ENCODE data around the gene MRC2.
"Not testable (repeated sequence)": the region's sequence is repeated elsewhere in the genome, so short reads cannot be mapped to it uniquely, and the experiment has no call there.

MRC2 gene

GRCh38 chr17:62698459-62698858 is 71.0 kb downstream of the MRC2 start:
- not testable (repeated sequence) for H3K9me3 Mint-ChIP-seq; DNase-seq (ENCODE audit: low spot score in 2 of 2); H3K4me1 Mint-ChIP-seq; H3K4me3 Mint-ChIP-seq; ATAC-seq (replicated peaks; ENCODE audit: extremely low read depth, poor library complexity, severe bottlenecking); H3K36me3 Mint-ChIP-seq (ENCODE audit: insufficient read depth); H3K27ac Mint-ChIP-seq (ENCODE audit: low read depth)
- peaks cover 33% of the 10 kb centered on the region for H3K27me3 Mint-ChIP-seq

GRCh38 chr17:62700964-62701705 is 73.7 kb downstream of the MRC2 start:
- no peak overlapping the region for H3K4me3 Mint-ChIP-seq
- ATAC-seq (replicated peaks; ENCODE audit: extremely low read depth, poor library complexity, severe bottlenecking) (no peak), DNase-seq (ENCODE audit: low spot score in 2 of 2) (no peak)
- H3K4me1 Mint-ChIP-seq = no peaks in the 10 kb centered on the region
- peaks cover 2% of the 10 kb centered on the region for H3K36me3 Mint-ChIP-seq (ENCODE audit: insufficient read depth)
- H3K27me3 Mint-ChIP-seq = peaks cover 16% of the 10 kb centered on the region
- H3K27ac Mint-ChIP-seq (ENCODE audit: low read depth) = no peak overlapping the region
- H3K9me3 Mint-ChIP-seq = no peaks in the 10 kb centered on the region

- Mint-ChIP-seq H3K36me3 (ENCODE audit: insufficient read depth) (peaks cover 2% of the 10 kb centered on the region), H3K27me3 (peaks cover 10% of the 10 kb centered on the region), H3K4me3 (no peak overlapping the region), H3K27ac (ENCODE audit: low read depth) (no peak overlapping the region), H3K4me1 (no peaks in the 10 kb centered on the region), H3K9me3 (no peaks in the 10 kb centered on the region)
- DNase-seq (ENCODE audit: low spot score in 2 of 2) (no peak), ATAC-seq (replicated peaks; ENCODE audit: extremely low read depth, poor library complexity, severe bottlenecking) (no peak)
These were observed 74.2 kb downstream of the MRC2 start for GRCh38 chr17:62701706-62702085.

- no peaks in the 10 kb centered on the region for H3K9me3 Mint-ChIP-seq
- H3K4me3 Mint-ChIP-seq = peak overlapping the region; percentile 69
- ATAC-seq (replicated peaks; ENCODE audit: extremely low read depth, poor library complexity, severe bottlenecking) = no peak
- peaks cover 2% of the 10 kb centered on the region for H3K36me3 Mint-ChIP-seq (ENCODE audit: insufficient read depth)
- H3K27me3 Mint-ChIP-seq = peaks cover 10% of the 10 kb centered on the region
- no peak overlapping the region for H3K27ac Mint-ChIP-seq (ENCODE audit: low read depth)
- no peak for DNase-seq (ENCODE audit: low spot score in 2 of 2)
- H3K4me1 Mint-ChIP-seq = no peaks in the 10 kb centered on the region
These were observed 75.3 kb downstream of the MRC2 start for GRCh38 chr17:62702746-62703260.

- Mint-ChIP-seq H3K27ac (ENCODE audit: low read depth) (no peak overlapping the region), H3K4me1 (no peaks in the 10 kb centered on the region), H3K27me3 (peaks cover 10% of the 10 kb centered on the region), H3K4me3 (peak overlapping the region; percentile 69), H3K36me3 (ENCODE audit: insufficient read depth) (peaks cover 2% of the 10 kb centered on the region), H3K9me3 (no peaks in the 10 kb centered on the region)
- DNase-seq (ENCODE audit: low spot score in 2 of 2) = no peak
- ATAC-seq (replicated peaks; ENCODE audit: extremely low read depth, poor library complexity, severe bottlenecking) = no peak
These were observed 75.8 kb downstream of the MRC2 start for GRCh38 chr17:62703261-62703775.

- DNase-seq (ENCODE audit: low spot score in 2 of 2) (peak; percentile 39 to 53), ATAC-seq (replicated peaks; ENCODE audit: extremely low read depth, poor library complexity, severe bottlenecking) (peak; percentile 82)
- peak overlapping the region; percentile 69 for H3K4me3 Mint-ChIP-seq
- H3K36me3 Mint-ChIP-seq (ENCODE audit: insufficient read depth) = peaks cover 2% of the 10 kb centered on the region
- no peaks in the 10 kb centered on the region for H3K4me1 Mint-ChIP-seq
- peaks cover 10% of the 10 kb centered on the region for H3K27me3 Mint-ChIP-seq
- H3K9me3 Mint-ChIP-seq = no peaks in the 10 kb centered on the region
- no peak overlapping the region for H3K27ac Mint-ChIP-seq (ENCODE audit: low read depth)
These were observed 76.4 kb downstream of the MRC2 start for GRCh38 chr17:62703776-62704380.

GRCh38 chr17:62704381-62704971 is 77.0 kb downstream of the MRC2 start:
- Mint-ChIP-seq H3K36me3 (ENCODE audit: insufficient read depth) (peaks cover 2% of the 10 kb centered on the region), H3K27ac (ENCODE audit: low read depth) (no peak overlapping the region), H3K4me3 (peak overlapping the region; percentile 69), H3K27me3 (peaks cover 8% of the 10 kb centered on the region), H3K9me3 (no peaks in the 10 kb centered on the region), H3K4me1 (no peaks in the 10 kb centered on the region)
- DNase-seq (ENCODE audit: low spot score in 2 of 2) (no peak), ATAC-seq (replicated peaks; ENCODE audit: extremely low read depth, poor library complexity, severe bottlenecking) (no peak)

GRCh38 chr17:62705156-62705777 is 77.8 kb downstream of the MRC2 start:
- no peak overlapping the region for H3K27ac Mint-ChIP-seq (ENCODE audit: low read depth)
- peaks cover 2% of the 10 kb centered on the region for H3K36me3 Mint-ChIP-seq (ENCODE audit: insufficient read depth)
- H3K4me1 Mint-ChIP-seq = no peaks in the 10 kb centered on the region
- ATAC-seq (replicated peaks; ENCODE audit: extremely low read depth, poor library complexity, severe bottlenecking) (no peak), DNase-seq (ENCODE audit: low spot score in 2 of 2) (no peak)
- peaks cover under 1% of the 10 kb centered on the region for H3K27me3 Mint-ChIP-seq
- peak overlapping the region; percentile 69 for H3K4me3 Mint-ChIP-seq
- no peaks in the 10 kb centered on the region for H3K9me3 Mint-ChIP-seq

- no peak for ATAC-seq (replicated peaks; ENCODE audit: extremely low read depth, poor library complexity, severe bottlenecking)
- no peak overlapping the region for H3K27ac Mint-ChIP-seq (ENCODE audit: low read depth)
- DNase-seq (ENCODE audit: low spot score in 2 of 2) = no peak
These were observed 78.5 kb downstream of the MRC2 start for GRCh38 chr17:62705778-62706597.

GRCh38 chr17:62706598-62707424 is 79.3 kb downstream of the MRC2 start:
- no peaks in the 10 kb centered on the region for H3K4me1 Mint-ChIP-seq
- H3K9me3 Mint-ChIP-seq = no peaks in the 10 kb centered on the region
- no peak for DNase-seq (ENCODE audit: low spot score in 2 of 2)
- no peak overlapping the region for H3K4me3 Mint-ChIP-seq
- no peak overlapping the region for H3K27ac Mint-ChIP-seq (ENCODE audit: low read depth)
- no peaks in the 10 kb centered on the region for H3K27me3 Mint-ChIP-seq
- no peak for ATAC-seq (replicated peaks; ENCODE audit: extremely low read depth, poor library complexity, severe bottlenecking)
- peaks cover 2% of the 10 kb centered on the region for H3K36me3 Mint-ChIP-seq (ENCODE audit: insufficient read depth)

More at GRCh38 chr17:62705778-62706597, 78.5 kb downstream of the MRC2 start:
- no peaks in the 10 kb centered on the region for H3K27me3 Mint-ChIP-seq
- no peaks in the 10 kb centered on the region for H3K4me1 Mint-ChIP-seq
- H3K4me3 Mint-ChIP-seq = peak overlapping the region; percentile 69
- H3K36me3 Mint-ChIP-seq (ENCODE audit: insufficient read depth) = peaks cover 2% of the 10 kb centered on the region
- no peaks in the 10 kb centered on the region for H3K9me3 Mint-ChIP-seq

- Mint-ChIP-seq H3K27me3 (no peaks in the 10 kb centered on the region), H3K9me3 (no peaks in the 10 kb centered on the region), H3K36me3 (ENCODE audit: insufficient read depth) (peaks cover 2% of the 10 kb centered on the region), H3K4me3 (no peak overlapping the region), H3K4me1 (no peaks in the 10 kb centered on the region), H3K27ac (ENCODE audit: low read depth) (no peak overlapping the region)
- DNase-seq (ENCODE audit: low spot score in 2 of 2) (no peak), ATAC-seq (replicated peaks; ENCODE audit: extremely low read depth, poor library complexity, severe bottlenecking) (no peak)
These were observed 79.9 kb downstream of the MRC2 start for GRCh38 chr17:62707425-62707739.

Measured in central memory CD8-positive, alpha-beta T cell (primary cell).